GM19452 (cell line): Measurements from ENCODE around the gene FRMD4A.

ENCODE experiments used
- ATAC-seq: cut with Tn5 transposase; IDR thresholded peaks from one replicate; pipeline ENCODE4 v1.9.1; 2021; ENCODE audit not compliant: unreplicated experiment

Gene FRMD4A

DNA sequence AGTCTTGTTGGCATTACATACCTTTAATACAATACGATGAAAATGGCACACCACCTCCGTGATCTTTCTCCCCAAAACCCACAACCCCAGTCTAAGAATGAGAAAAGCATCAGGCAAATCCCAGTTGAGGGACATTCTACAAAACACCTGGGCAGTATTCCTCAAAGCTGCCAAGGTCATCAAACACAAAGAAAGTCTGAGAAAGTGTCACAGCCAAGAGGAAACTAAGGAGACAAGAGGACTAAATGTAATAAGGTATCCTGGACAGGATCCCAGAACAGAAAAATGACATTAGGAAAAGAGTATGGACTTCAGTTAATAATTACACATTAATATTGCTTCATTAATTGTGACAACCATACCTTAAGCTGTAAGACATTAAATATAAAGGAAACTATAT lies 14.5 kb upstream of the FRMD4A start:
- no peak for ATAC-seq

- no peak for ATAC-seq
Measured at GRCh38 chr10:14340051-14340744, 9.5 kb upstream of the FRMD4A start.

GRCh38 chr10:14336736-14337135 lies 6.0 kb upstream of the FRMD4A start:
- ATAC-seq: no peak

DNA sequence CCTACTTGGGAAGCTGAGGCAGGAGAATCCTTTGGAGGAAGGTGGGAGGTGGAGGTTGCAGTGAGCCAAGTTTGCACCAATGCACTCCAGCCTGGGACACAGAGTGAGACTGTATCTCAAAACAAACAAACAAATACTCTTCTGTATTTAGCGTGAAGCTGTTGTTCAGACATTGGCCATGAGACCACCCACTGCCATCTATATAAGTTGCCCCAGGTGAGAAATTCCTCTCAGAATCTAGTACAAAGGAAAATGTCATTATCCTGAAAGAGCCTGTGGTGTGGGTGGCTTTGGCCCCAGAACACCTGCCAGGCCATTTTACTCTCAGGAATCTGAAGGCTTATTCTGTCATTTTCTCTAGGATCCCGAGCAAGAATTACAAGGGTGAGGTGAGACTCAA lies 4.0 kb upstream of the FRMD4A start:
- ATAC-seq: no peak

DNA sequence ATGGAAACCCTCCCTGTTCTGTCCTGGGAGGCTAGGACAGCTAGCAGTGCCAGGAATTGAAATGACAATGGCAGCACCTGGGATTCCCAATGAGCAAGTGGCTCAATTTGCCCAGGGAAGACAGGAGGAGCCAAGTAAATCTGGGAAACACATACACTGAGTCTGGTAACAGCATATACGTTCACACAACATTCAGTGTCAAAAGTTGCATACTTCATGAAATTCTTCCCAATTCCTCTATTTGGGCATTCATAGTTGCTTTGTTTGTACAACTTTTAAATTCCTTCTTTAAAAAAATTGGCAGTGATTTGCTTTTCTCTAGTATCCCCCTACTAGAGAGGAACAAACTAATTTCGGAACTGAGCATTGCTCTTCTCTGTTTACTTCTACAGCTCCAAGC lies 2.9 kb upstream of the FRMD4A start:
- no peak for ATAC-seq

DNA sequence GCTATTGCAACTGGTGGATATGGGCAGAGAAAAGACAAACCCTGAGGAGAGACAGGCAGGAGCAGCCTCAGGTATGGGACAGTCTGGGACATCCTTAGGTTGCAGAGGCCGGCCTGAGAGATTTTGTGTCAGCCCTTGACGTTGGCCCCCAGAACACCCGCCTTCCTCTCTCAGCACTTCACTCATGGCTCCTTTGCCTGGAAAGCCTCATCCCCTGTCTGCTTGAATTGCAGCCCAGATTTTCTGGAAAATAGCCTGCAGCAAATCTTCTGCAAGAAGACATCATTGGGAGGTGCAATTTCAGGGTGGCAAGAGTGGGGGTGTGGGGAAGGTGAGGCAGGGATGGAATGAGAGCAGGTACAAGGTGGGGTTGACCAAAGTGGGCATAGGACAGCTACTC lies 2.2 kb upstream of the FRMD4A start:
- no peak for ATAC-seq

DNA sequence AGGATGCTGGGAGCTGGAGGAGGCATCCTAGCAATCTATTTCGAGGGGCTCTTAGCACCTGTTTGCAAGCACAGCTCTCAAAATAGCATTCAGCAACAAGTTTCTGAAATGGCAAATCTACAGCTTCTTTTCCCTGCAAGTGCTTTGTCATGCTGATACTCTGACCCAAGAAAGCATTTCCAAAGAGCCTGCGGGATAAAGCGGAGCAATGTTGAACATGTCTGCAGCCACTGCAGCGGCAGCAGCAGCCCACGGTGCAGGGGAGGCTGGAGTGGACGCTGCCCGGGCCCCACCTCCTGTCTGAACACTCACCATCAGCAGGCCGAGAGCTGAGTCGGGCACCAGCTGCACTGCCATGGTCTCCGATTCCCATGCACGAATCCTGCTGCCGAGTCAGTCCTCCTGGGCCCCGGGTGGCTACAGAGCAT lies 964 bp downstream of the FRMD4A start:
- ATAC-seq: no peak

- ATAC-seq: no peak
Measured at GRCh38 chr10:14328881-14329672, 1.6 kb downstream of the FRMD4A start.

DNA sequence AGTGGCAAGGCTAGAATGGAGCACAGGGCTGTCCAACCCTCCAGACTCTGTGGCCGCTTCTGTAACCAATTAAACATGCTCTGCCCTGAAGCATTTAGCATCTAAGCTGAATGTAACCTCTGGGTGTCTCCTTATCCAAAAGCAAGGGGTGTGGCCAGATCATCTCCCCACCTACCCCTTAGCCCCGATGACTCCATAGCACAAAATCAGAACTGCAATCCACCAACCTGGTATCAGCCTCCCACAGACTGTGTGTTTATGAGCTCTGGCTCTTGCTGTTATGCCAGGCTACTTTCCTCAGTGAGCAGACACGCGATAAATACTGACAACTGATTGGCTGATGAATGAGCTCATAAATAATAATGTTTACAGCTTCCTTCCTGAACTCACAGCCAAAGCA lies 3.2 kb downstream of the FRMD4A start:
- no peak for ATAC-seq

DNA sequence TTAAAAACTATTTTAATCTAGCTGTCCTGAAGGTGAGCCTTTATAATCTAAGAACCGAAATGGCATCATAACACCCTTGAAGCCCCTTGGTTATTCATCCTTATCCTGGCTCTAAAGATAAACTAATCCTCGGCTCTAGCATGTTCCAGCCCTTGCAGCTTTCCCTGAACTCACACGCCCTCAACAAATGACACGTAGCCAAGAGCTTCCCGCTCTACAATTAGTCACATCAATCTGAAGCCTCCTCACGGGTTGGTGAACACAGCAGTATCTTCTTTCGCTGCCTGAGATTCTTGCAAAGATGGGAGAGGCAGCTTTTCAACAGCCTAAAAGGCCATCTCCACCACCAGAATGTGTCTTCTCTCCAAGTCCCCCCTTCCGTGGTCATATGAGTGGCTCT lies 4.1 kb downstream of the FRMD4A start:
- no peak for ATAC-seq

DNA sequence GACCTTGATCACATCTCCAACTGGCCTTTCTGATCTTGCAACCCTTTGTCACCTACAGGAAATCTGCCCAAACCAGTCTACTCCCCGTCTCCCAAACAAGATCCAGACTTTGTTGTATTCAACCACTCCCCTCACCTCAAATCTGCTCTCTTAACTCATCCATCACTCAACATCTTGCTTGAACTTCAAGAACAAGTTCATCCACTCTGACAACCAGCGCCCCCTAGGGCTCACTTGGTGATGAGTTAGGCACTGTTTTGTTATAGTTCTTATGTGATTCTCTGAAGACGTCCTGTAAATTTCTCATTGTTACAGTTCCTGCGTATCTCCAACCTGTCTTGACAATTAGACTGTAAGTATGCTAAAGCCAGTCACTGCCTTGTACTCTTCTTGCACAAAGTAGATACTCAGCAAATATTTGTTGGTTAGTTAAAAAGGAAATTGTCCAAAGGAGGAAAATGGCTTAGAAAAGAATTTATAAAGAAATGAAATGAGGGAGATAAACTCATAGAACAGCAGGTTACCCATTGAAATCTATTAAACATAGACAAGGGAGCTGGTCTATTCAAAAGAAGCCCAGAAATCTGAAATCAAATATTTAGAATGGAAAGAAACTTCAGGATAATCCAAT lies 5.3 kb downstream of the FRMD4A start:
- no peak for ATAC-seq

GRCh38 chr10:14322526-14323188 lies 8.1 kb downstream of the FRMD4A start:
- no peak for ATAC-seq

- ATAC-seq: no peak
Measured at GRCh38 chr10:14318007-14318406, 12.7 kb downstream of the FRMD4A start.

DNA sequence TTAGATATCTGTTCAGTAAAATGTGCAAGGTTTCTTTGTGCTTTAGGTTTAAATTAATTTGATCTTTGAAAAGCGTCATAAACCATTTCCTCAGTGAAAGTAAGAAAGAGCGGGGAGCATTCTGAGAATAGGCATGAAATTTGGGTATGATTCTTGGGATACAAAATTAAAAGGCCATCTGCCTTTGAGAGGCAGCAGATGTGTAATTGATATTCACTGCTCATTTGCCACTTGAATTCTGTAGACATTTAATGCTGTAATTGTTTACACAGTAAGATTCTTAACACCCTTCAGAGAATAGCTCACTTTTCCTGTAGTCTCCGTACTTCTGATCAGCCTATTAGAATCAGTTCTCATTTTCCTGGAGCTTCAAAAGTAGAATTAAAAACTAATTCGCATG lies 18.7 kb downstream of the FRMD4A start:
- ATAC-seq: no peak

- no peak for ATAC-seq
Measured at GRCh38 chr10:14311206-14311957, 19.3 kb downstream of the FRMD4A start.

DNA sequence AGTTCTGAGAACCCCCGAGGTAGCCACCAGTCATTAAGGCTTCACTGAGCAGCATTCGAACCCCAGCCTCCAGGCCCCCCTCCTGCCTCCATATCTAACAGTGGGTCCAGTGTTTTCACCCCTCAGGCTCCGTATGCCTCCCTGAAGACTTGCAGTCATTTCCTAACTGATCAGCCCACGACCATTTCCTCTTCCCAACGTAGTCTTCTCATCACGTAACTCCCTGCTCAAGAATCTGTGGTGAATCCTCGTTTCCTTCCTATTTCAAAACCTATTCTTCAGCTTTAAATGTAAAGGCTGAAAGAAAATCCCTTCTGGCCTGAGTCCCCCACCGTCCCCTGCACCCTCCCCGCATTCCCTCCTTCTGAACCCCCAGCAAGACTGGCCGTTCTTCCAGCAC lies 21.1 kb downstream of the FRMD4A start:
- ATAC-seq: no peak

DNA sequence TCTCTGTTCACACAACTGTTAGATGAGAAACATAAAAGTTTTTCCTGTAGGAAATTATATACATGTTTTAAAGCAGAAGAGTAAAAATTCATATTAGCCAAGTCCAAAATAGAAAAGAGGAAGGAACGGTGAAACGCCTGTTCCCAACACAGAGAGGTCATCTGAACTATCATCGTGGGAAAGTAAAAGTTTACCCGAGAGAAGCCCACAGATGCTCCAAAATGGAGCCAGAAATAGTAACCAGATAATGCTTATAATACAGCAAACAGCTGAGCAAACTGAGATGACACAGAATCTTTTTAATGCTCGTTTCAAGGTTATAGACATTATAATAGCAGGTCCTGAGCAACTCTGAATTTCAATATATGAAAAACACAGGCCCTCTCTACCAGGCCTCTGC lies 24.5 kb downstream of the FRMD4A start:
- no peak for ATAC-seq

DNA sequence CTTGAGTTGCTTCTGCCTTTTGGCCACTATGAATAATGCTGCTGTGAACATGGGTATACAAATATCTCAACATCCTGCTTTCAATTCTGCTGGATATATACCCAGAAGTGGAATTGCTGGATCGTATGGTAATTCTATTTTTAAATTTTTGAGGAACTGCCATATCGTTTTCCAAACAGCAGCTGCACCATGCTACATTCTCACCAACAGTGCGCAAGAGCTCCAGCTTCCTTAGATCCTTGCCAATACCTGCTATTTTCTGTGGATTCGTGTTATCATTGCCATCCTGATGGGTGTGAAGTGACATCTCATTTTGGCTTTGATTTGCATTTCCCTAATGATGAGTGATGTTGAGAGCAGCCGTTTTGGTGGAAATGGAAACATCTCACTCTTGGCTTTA lies 26.7 kb downstream of the FRMD4A start:
- ATAC-seq: no peak

DNA sequence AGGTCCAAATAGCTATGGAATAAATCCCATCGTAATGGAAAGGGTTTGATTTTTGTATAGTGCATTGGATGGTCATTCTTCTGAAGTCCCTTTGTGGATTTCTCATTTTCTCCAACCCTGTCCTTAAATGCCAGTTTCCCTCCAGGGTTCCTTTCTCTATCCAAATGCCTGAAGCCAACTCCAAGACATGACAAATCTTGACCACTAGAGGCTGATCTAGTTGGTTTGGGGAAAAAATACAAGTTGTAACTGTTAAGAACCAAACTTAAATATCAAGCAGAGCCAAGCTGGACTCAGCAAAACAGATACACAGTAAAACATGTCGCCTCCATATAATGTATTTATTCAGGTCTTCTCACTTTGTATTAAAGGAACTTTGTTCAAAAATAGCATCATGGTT lies 28.7 kb downstream of the FRMD4A start:
- ATAC-seq: no peak

DNA sequence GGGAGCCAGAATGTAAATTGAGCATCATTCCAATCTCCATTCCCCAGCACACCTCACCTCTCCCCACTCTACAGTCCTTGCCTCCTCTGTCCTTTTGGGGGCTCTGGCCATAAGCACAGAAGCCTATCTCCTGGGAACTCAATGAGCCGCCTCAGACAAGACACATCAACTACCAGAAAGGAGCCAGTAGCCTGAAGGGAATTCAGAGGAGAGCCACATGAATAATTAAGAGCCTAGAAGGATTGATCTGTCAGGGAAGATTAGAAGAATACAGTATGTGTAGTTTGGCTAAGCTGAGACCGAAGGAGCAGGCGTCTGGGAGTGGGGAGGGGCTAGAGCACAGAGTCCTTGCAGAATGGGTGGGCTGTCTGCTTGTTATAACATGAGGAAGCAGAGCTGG lies 31.2 kb downstream of the FRMD4A start:
- ATAC-seq: no peak
